Sigmoid colon (tissue), 7 donors: ENCODE data around the gene PLPPR1. TPM values are rescaled to one million over a fixed set of nuclear protein-coding genes. Genes with fewer than 3 reads are reported as not detected.
"Not testable (repeated sequence)": the region's sequence is repeated elsewhere in the genome, so short reads cannot be mapped to it uniquely, and the experiment has no call there.

Experiments used
- DNase-seq: peaks from one replicate; pipeline ENCODE4 v3.0.0-alpha.2; 2019
- H3K27ac ChIP-seq, 4 donors: fragments of 200-600 bp; sonication (generic); one replicate each; pipeline ENCODE4 v1.5.1; 2016 to 2019; ENCODE audit warnings: mild to moderate bottlenecking in 1 of 4
- H3K27me3 ChIP-seq, 3 donors: fragments of 200-600 bp; sonication (generic); one replicate each; pipeline ENCODE4 v1.5.1; 2019; ENCODE audit warnings: mild to moderate bottlenecking in 1 of 3
- H3K36me3 ChIP-seq, 4 donors: fragments of 200-600 bp; sonication (generic); one replicate each; pipeline ENCODE4 v1.5.1; 2016 to 2019
- H3K4me1 ChIP-seq, 4 donors: fragments of 200-600 bp; sonication (generic); one replicate each; pipeline ENCODE4 v1.5.1; 2017 to 2019
- H3K4me3 ChIP-seq, 4 donors: fragments of 200-600 bp; sonication (generic); one replicate each; pipeline ENCODE4 v1.5.1; 2017 to 2019; ENCODE audit warnings: mild to moderate bottlenecking in 2 of 4, moderate library complexity in 1 of 4
- H3K9me3 ChIP-seq, 4 donors: fragments of 200-600 bp in 3 of 4; sonication (generic) in 3 of 4; one replicate each; pipeline versions ENCODE4 v1.5.1 to v1.6.1; 2013 to 2019
- EP300 ChIP-seq, 4 donors: sonication (generic); formaldehyde crosslinking; IDR thresholded peaks; one replicate each; pipeline ENCODE4 v1.6.1; 2017; ENCODE audit warnings: antibody characterized with exemption in 4 of 4
- POLR2A ChIP-seq, 2 donors: fragments of 450-650 bp; IDR thresholded peaks; one replicate each; pipeline ENCODE4 v1.6.1; 2016; ENCODE audit warnings: antibody characterized with exemption in 2 of 2, mild to moderate bottlenecking in 2 of 2, moderate library complexity in 2 of 2
- POLR2AphosphoS5 ChIP-seq, 4 donors: sonication (generic); formaldehyde crosslinking; IDR thresholded peaks; one replicate each; pipeline ENCODE4 v1.6.1; 2017; ENCODE audit warnings: antibody characterized with exemption in 4 of 4
- WGBS, 2 donors: extraction: QIAGEN DNeasy Blood & Tissue Kit; methylation state at CpG; one replicate each; pipeline ENCODE4 v1.1.7; 2013; 5-methylcytosine and 5-hydroxymethylcytosine counted together
- intact Hi-C: fragments of 100-400 bp; cut with DNase I; formaldehyde crosslinking; loops from one replicate; pipeline ENCODE4 v1.15.1; 2023
- polyA plus RNA-seq, 3 donors: library from polyadenylated mRNA; stranded (reverse); fragments of 200-250 nt; gene quantifications; one replicate each; pipeline ENCODE4 v1.2.3, GENCODE V29; 2013
- total RNA-seq, 4 donors: library from RNA; depleted of rRNA; stranded (reverse); fragments of >200 nt; gene quantifications; one replicate each; pipeline ENCODE4 v1.1.0, GENCODE V29; 2016
- TF ChIP-seq, protein P1 (sequence below), 4 experiments: fragments of 450-650 bp in 3 of 4; fragments of 200-600 bp in 1 of 4; IDR thresholded peaks; one replicate each; pipeline ENCODE4 v1.5.1; 2016 to 2019; ENCODE audit warnings: antibody characterized with exemption in 4 of 4, mild to moderate bottlenecking in 3 of 4, moderate library complexity in 2 of 4
- donor health status: healthy with polysubstance abuse.
- donor health status: Bipolar disorder and iron deficiency.
- donor health status: healthy.

The PLPPR1 gene
- total and polyA plus RNA-seq, 7 donors = 0.07 to 0.81 (median 0.38) TPM; not detected in 3

- Histone ChIP-seq H3K27ac (no peak overlapping the region), H3K27me3 (no peaks in the 10 kb centered on the region), H3K9me3 (peaks cover 0 to 3% (median 0%) of the 10 kb centered on the region in 4 donors), H3K36me3 (no peaks in the 10 kb centered on the region), H3K4me1 (no peaks in the 10 kb centered on the region), H3K4me3 (no peak overlapping the region)
- TF ChIP-seq POLR2A (IDR thresholded peaks at IDR 0.05) (no peak), POLR2AphosphoS5 (IDR thresholded peaks at IDR 0.05) (no peak), EP300 (IDR thresholded peaks at IDR 0.05) (no peak)
- TF ChIP-seq, protein P1, sequence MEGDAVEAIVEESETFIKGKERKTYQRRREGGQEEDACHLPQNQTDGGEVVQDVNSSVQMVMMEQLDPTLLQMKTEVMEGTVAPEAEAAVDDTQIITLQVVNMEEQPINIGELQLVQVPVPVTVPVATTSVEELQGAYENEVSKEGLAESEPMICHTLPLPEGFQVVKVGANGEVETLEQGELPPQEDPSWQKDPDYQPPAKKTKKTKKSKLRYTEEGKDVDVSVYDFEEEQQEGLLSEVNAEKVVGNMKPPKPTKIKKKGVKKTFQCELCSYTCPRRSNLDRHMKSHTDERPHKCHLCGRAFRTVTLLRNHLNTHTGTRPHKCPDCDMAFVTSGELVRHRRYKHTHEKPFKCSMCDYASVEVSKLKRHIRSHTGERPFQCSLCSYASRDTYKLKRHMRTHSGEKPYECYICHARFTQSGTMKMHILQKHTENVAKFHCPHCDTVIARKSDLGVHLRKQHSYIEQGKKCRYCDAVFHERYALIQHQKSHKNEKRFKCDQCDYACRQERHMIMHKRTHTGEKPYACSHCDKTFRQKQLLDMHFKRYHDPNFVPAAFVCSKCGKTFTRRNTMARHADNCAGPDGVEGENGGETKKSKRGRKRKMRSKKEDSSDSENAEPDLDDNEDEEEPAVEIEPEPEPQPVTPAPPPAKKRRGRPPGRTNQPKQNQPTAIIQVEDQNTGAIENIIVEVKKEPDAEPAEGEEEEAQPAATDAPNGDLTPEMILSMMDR (IDR thresholded peaks at IDR 0.05) = no peak
- 33 to 38% methylated on average over 3 of the region's 3 CpGs for WGBS, 2 donors
- intact Hi-C loops = no loop called here
- no peak for DNase-seq
These were observed 90.8 kb downstream of the PLPPR1 start for GRCh38 chr9:101119206-101119819.

DNA sequence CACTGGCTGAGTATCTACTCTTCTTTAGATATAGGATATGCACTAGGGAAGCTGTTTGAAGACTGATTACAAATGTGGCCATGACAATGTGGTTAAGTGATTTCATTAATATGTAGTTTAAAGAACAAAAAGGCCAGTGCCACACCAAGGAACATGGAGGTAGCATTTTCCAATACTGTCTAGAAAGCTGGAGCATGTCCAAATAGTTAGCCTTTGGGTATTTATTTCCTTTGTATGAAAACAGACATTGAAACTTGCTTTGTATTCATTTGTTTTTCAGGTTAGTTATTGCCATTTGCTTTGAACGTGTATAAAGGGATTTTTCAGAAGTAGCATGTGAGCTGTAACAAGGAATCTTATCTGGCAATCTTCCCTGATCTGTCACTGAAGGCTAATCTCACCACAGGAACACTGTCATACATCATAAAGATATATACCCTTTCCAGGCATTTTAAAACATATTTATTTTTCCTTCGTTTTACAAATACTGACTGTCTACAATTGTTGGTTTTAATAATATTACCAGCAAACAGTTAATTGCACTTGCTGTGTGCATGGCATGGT is 93.4 kb downstream of the PLPPR1 start:
- TF ChIP-seq, protein P1 (IDR thresholded peaks at IDR 0.05) = no peak
- TF ChIP-seq POLR2AphosphoS5 (IDR thresholded peaks at IDR 0.05) (no peak), POLR2A (IDR thresholded peaks at IDR 0.05) (no peak), EP300 (IDR thresholded peaks at IDR 0.05) (no peak)
- DNase-seq = no peak
- no peaks in the 10 kb centered on the region for H3K27me3 ChIP-seq
- intact Hi-C loops = no loop called here
- peaks cover 0 to 3% (median 0%) of the 10 kb centered on the region in 4 donors for H3K9me3 ChIP-seq
- H3K4me3 ChIP-seq = no peak overlapping the region
- WGBS, 2 donors = 12 to 55% methylated on average over 2 of the region's 2 CpGs
- H3K4me1 ChIP-seq = no peaks in the 10 kb centered on the region
- H3K36me3 ChIP-seq = no peaks in the 10 kb centered on the region
- no peak overlapping the region for H3K27ac ChIP-seq

- H3K4me1 ChIP-seq = no peaks in the 10 kb centered on the region
- no peak for DNase-seq
- no peak overlapping the region for H3K4me3 ChIP-seq
- H3K36me3 ChIP-seq = no peaks in the 10 kb centered on the region
- TF ChIP-seq POLR2A (IDR thresholded peaks at IDR 0.05) = no peak
- TF ChIP-seq EP300 (IDR thresholded peaks at IDR 0.05) = no peak
- no peak for TF ChIP-seq POLR2AphosphoS5 (IDR thresholded peaks at IDR 0.05)
- TF ChIP-seq, protein P1 (IDR thresholded peaks at IDR 0.05) = no peak
- 72 to 74% methylated on average over 2 of the region's 2 CpGs for WGBS, 2 donors
- intact Hi-C loops = no loop called here
- no peaks in the 10 kb centered on the region for H3K27me3 ChIP-seq
- peaks cover 0 to 3% (median under 1%) of the 10 kb centered on the region in 4 donors for H3K9me3 ChIP-seq
- H3K27ac ChIP-seq = no peak overlapping the region
These were observed 98.0 kb downstream of the PLPPR1 start for GRCh38 chr9:101126556-101126955.

- H3K9me3 ChIP-seq, intact Hi-C loops, DNase-seq, H3K4me1 ChIP-seq, H3K27ac ChIP-seq, H3K36me3 ChIP-seq, H3K4me3 ChIP-seq, H3K27me3 ChIP-seq: not testable (repeated sequence)
- 68 to 75% methylated on average over 3 of the region's 3 CpGs for WGBS, 2 donors
These were observed 98.8 kb downstream of the PLPPR1 start for GRCh38 chr9:101127369-101127768.

GRCh38 chr9:101128623-101129022 is 100.1 kb downstream of the PLPPR1 start:
- peaks cover 0 to 2% (median 0%) of the 10 kb centered on the region in 4 donors for H3K9me3 ChIP-seq
- TF ChIP-seq, protein P1 (IDR thresholded peaks at IDR 0.05) = no peak
- H3K27ac ChIP-seq = no peak overlapping the region
- no peaks in the 10 kb centered on the region for H3K4me1 ChIP-seq
- intact Hi-C loops = no loop called here
- DNase-seq = no peak
- no peaks in the 10 kb centered on the region for H3K36me3 ChIP-seq
- no peak overlapping the region for H3K4me3 ChIP-seq
- no peaks in the 10 kb centered on the region for H3K27me3 ChIP-seq
